Activated effector memory CD4-positive, alpha-beta T cell treated with Interleukin-2 at 50 U/mL for 16 hours (primary cell): ENCODE data around the gene HELQ.
"Not testable (repeated sequence)": the region's sequence is repeated elsewhere in the genome, so short reads cannot be mapped to it uniquely, and the experiment has no call there.

Source experiments
- DNase-seq: peaks from one replicate; pipeline ENCODE4 v3.0.0-alpha.2; 2020

HELQ gene

GRCh38 chr4:83455281-83456183, at the start of gene HELQ, which contains the start of gene MRPS18C:
Gene HELQ, minus strand, starts transcription at chr4:83455823. Its CDS starts 130 bp downstream, at chr4:83455693.
Gene MRPS18C, plus strand, starts transcription at chr4:83456058. Its CDS starts 20 bp downstream, at chr4:83456078.
- peak; percentile 92 for DNase-seq

GRCh38 chr4:83504996-83505395, 49.4 kb upstream of the HELQ start:
- no peak for DNase-seq

- DNase-seq = no peak
Measured at GRCh38 chr4:83504503-83504902, 48.9 kb upstream of the HELQ start.

- peak; percentile 25 for DNase-seq
Measured at GRCh38 chr4:83503974-83504373, 48.4 kb upstream of the HELQ start.

- DNase-seq = not testable (repeated sequence)
Measured at GRCh38 chr4:83501671-83502070, 46.0 kb upstream of the HELQ start.

GRCh38 chr4:83498187-83498586, 42.6 kb upstream of the HELQ start:
- DNase-seq = no peak

- DNase-seq = not testable (repeated sequence)
Measured at GRCh38 chr4:83496085-83496917, 40.7 kb upstream of the HELQ start.

- DNase-seq = no peak
Measured at GRCh38 chr4:83490876-83491450, 35.3 kb upstream of the HELQ start.

- DNase-seq = no peak
Measured at GRCh38 chr4:83489711-83490326, 34.2 kb upstream of the HELQ start.

GRCh38 chr4:83486457-83487129, 31.0 kb upstream of the HELQ start:
- no peak for DNase-seq

- DNase-seq = peak; percentile 95
Measured at GRCh38 chr4:83484500-83485461, 29.2 kb upstream of the HELQ start, which contains the start of gene ABRAXAS1. Gene ABRAXAS1, minus strand, starts transcription at chr4:83485100. Its CDS starts 28 bp downstream, at chr4:83485072.

- DNase-seq = no peak
Measured at GRCh38 chr4:83473966-83474365, 18.3 kb upstream of the HELQ start.

- DNase-seq = no peak
Measured at GRCh38 chr4:83473423-83473822, 17.8 kb upstream of the HELQ start.

GRCh38 chr4:83456184-83456501, 520 bp upstream of the HELQ start:
- DNase-seq = no peak

GRCh38 chr4:83454686-83455085, 937 bp downstream of the HELQ start:
- no peak for DNase-seq

- DNase-seq = no peak
Measured at GRCh38 chr4:83449009-83449408, 6.6 kb downstream of the HELQ start.

GRCh38 chr4:83440899-83441298, 14.7 kb downstream of the HELQ start:
- no peak for DNase-seq

GRCh38 chr4:83440148-83440814, 15.3 kb downstream of the HELQ start:
- no peak for DNase-seq

- no peak for DNase-seq
Measured at GRCh38 chr4:83438719-83439118, 16.9 kb downstream of the HELQ start.

- no peak for DNase-seq
Measured at GRCh38 chr4:83436680-83437079, 18.9 kb downstream of the HELQ start.
